Kidney epithelial cell (primary cell): ENCODE measurements around the gene SCARB1. TPM values are rescaled to one million over a fixed set of nuclear protein-coding genes. Genes with fewer than 3 reads are reported as not detected.

Experiments used
- DNase-seq: peaks from one replicate; pipeline ENCODE4 v3.0.0-alpha.2; 2010; ENCODE audit warnings: low read depth
- H3K27me3 ChIP-seq: 2 replicates; pipeline ENCODE4 v1.6.0; 2011; ENCODE audit warnings: low read length; ENCODE audit not compliant: control insufficient read depth, insufficient read depth
- H3K36me3 ChIP-seq: 2 replicates; pipeline ENCODE4 v1.5.1; 2011; ENCODE audit warnings: low read length; ENCODE audit not compliant: control insufficient read depth, insufficient read depth
- H3K4me3 ChIP-seq: 2 replicates; pipeline ENCODE4 v1.5.1; 2011; ENCODE audit warnings: low read depth, mild to moderate bottlenecking, control low read depth, low read length
- total RNA-seq: library from RNA; depleted of rRNA; stranded (reverse); fragments of >200 nt; gene quantifications from 2 replicates; pipeline ENCODE4 v1.2.3, GENCODE V29; 2015
- TF ChIP-seq, protein P1 (sequence below): IDR thresholded peaks from 2 replicates; pipeline ENCODE4 v1.5.1; 2011; ENCODE audit warnings: mild to moderate bottlenecking, moderate library complexity, low read length, control low read depth, inconsistent platforms; ENCODE audit not compliant: insufficient read depth, poor library complexity, severe bottlenecking

Gene SCARB1
- total RNA-seq, 1 donor from 2014 or later, result 30.0 TPM

DNA sequence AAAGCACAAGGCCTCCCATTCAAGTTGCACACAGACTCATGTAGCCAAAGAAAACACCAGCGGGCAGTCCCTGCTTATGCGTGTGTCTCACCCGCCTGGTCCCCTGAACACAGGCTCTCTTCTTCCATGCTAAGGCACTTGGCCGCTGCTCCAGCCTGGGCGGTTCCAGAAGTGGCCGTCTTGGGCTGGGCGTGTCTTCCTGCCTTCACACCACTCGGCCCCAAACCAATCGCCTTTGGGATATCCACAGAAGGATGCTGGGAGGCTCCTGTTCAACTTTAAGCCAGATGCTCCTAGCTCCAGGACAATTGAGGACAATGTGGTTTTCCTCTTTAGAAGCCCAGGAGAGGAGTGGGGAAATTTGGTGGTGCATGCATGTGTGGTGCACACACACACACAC is 2.2 kb downstream of the SCARB1 start:
- Histone ChIP-seq H3K27me3 (no peaks in the 10 kb centered on the region), H3K4me3 (no peak overlapping the region), H3K36me3 (no peaks in the 10 kb centered on the region)
- DNase-seq, result no peak
- TF ChIP-seq, protein P1, sequence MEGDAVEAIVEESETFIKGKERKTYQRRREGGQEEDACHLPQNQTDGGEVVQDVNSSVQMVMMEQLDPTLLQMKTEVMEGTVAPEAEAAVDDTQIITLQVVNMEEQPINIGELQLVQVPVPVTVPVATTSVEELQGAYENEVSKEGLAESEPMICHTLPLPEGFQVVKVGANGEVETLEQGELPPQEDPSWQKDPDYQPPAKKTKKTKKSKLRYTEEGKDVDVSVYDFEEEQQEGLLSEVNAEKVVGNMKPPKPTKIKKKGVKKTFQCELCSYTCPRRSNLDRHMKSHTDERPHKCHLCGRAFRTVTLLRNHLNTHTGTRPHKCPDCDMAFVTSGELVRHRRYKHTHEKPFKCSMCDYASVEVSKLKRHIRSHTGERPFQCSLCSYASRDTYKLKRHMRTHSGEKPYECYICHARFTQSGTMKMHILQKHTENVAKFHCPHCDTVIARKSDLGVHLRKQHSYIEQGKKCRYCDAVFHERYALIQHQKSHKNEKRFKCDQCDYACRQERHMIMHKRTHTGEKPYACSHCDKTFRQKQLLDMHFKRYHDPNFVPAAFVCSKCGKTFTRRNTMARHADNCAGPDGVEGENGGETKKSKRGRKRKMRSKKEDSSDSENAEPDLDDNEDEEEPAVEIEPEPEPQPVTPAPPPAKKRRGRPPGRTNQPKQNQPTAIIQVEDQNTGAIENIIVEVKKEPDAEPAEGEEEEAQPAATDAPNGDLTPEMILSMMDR, result no peak

DNA sequence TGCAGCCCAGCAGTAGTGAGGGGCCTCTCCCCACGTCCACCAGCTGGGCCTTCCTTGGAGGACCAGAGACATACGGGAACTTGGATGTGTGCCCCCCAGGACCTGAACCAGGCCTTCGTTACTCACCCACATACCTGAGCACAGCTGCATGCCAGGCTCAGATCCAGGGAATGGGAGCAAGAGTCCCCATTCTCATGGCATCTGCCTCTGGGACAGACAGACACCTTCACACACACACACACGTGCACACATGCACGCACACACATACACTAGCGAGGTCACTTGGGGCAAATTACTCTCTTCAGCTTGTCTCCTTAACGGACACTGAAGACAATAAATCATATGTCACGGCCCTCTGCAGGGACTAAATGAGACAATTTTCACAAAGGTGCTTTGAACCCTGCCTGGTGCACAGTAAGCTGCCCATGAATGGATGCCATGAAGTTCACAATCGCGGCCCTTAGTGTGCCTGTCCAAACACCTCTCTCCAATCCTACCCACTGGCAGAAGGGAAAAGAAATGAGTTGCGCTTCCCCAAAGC is 5.7 kb downstream of the SCARB1 start:
- Histone ChIP-seq H3K4me3 (no peak overlapping the region), H3K27me3 (no peaks in the 10 kb centered on the region), H3K36me3 (no peaks in the 10 kb centered on the region)
- TF ChIP-seq, protein P1, result no peak
- no peak for DNase-seq

DNA sequence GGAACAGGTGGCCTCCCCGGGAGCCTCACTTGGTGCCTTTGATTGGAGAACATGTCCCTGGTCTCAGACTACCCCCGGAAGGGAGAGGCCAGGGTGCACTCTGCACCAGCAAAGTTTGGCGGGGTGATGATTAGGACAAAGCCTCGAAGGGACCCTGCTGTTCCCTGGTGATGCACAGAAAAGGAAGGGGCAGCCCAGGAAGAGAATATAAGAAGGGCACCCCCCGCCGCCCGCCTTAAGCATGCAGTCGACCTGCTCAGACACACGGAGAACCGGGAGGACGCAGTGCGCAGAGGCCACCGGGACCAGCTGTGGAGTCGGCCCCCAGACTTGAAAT is 6.9 kb downstream of the SCARB1 start:
- no peak for DNase-seq
- TF ChIP-seq, protein P1, result no peak
- no peak overlapping the region for H3K4me3 ChIP-seq
- no peaks in the 10 kb centered on the region for H3K27me3 ChIP-seq
- H3K36me3 ChIP-seq, result no peaks in the 10 kb centered on the region

DNA sequence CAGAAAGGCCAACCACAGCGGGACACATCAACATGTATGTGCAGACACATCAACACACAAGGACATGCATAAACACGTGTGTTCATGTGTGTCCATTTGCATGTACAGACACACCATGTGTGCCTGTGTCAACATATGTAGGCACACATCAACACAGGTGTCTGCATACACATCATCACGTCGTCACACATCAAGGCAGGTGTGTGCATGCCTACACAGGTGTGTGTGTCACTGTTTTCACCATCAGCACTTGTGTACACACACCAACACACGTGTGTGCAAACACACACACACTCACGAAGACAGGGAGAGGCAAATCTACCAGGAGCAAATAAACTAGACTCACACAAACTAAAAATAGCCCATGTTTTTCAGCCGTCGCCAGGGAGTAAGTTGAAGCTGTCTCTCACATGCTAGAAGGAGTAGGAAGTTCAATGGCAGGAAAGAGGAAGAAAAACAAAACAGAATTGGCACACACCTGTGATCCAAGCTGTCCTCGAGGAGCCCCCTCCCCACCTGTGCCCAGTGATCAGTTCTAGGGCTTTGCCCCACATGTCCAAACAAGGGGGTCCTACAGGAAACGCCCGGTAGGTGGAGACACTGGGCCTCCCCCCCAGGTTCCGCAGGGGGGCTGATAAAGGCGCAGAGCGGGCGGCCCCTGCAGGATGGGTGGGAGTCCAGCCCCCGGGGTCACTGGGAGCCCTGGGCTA is 7.4 kb downstream of the SCARB1 start:
- Histone ChIP-seq H3K27me3 (no peaks in the 10 kb centered on the region), H3K36me3 (no peaks in the 10 kb centered on the region), H3K4me3 (no peak overlapping the region)
- TF ChIP-seq, protein P1, result no peak
- no peak for DNase-seq

DNA sequence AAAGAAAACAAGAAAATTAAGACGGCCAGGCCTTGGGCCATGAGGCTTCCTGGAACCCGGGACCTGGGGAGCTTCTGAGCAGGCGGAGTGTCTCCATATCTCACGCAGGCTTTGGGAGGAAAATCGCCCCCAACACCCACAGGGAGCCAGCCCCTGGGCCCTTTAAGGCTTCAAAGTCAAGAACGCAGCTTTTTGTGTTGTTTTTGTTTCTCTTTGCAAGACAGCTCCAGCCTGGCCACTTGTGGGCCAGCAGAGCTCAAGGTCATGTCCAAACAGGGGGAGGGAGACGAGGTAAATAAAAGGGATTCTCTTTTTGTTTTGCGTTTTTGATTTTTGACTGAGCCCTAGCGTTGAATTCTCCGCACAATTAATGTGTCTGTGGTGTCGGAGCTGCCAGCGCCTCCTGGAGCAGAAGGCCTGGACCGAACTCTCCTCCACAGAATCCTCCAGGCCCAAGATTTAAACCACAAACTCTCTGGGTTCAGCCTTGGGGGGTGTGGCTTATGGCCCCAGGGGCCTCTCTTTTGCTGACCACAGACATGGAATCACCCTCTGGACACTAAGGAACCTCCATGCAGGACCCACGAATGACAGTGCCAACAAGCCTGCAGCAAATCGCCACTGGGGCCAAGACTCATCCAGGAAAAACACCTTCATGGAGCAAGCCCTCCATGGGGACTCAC is 8.2 kb downstream of the SCARB1 start:
- TF ChIP-seq, protein P1, result no peak
- no peak overlapping the region for H3K4me3 ChIP-seq
- no peaks in the 10 kb centered on the region for H3K27me3 ChIP-seq
- no peaks in the 10 kb centered on the region for H3K36me3 ChIP-seq
- no peak for DNase-seq
